Activated CD4-positive, CD25-positive, alpha-beta regulatory T cell treated with anti-CD3 and anti-CD28 coated beads, Interleukin-2, amount 50 U/mL, for 24 hours (primary cell): ENCODE measurements around the gene COL7A1.
"Not testable (repeated sequence)": the region's sequence is repeated elsewhere in the genome, so short reads cannot be mapped to it uniquely, and the experiment has no call there.

Source experiments
- ATAC-seq, 2 donors: fragments of 150-1000 bp; cut with Tn5 transposase; one replicate each; pipeline ENCODE4 v1.10.0; 2021; ENCODE audit warnings: mild to moderate bottlenecking in 1 of 2, moderate library complexity in 1 of 2

The COL7A1 gene

GRCh38 chr3:48563382-48563918 is 31.7 kb downstream of the COL7A1 start, which contains the start of gene UCN2:
TSS of gene UCN2 (minus strand) at chr3:48563781. CDS start at chr3:48563124, 657 bp downstream.
- ATAC-seq: no peak

- no peak for ATAC-seq
Measured at GRCh38 chr3:48562367-48563095, 32.6 kb downstream of the COL7A1 start.

GRCh38 chr3:48561045-48561736 is 33.9 kb downstream of the COL7A1 start:
- ATAC-seq: no peak

DNA sequence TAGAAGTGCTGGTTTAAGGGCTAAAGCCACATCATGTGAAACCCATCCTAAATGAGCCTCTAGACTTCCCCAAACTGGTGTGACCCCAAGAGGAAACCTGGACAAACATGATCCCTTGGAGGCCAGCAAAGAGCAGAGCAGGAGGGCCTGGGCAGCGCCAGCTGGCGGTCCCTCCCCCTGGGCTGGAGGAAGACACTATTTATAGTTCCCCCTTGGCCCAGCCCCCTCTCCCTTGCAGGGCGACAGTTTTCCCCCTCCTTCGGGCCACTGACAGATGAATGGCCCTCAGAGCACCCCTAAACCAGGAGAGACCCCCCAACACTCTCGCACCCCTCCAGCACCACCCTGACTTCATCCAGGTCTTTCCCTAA is 34.5 kb downstream of the COL7A1 start:
- no peak for ATAC-seq

DNA sequence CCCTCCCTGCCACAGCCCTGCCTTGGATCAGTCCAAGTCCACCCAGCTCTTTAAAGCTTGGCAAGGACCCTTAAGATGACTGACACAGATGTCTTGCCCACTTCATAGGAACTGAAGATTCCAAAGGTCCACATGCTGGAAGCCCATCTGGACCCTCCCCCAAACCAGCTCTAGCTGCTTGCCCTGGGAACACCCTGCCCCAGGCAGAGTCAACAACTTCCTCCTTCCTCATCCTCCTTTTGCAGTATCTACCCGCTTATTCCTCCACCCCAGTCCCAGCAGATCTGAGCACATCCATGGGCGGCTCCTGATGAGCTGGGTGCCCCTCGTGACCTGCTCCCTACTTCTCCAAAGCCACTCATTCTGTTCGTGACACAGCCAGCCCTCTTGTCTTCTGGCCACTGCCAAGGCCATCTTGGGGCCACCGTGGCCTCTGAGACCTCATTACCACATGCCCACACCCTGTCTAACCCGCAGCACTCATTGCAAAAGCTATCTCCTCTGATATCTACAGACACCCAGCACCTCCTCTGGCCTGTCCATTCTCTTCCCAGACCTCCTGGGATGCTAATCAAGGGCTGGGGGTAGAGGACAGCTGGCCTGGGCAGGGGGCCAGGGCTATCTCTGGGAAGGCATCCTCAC is 36.5 kb downstream of the COL7A1 start:
- ATAC-seq: no peak

- peak; percentile 90 to 94 for ATAC-seq
Measured at GRCh38 chr3:48556796-48557626, 38.1 kb downstream of the COL7A1 start, which contains the start of gene PFKFB4. TSS of gene PFKFB4 (minus strand) at chr3:48556803. CDS start at chr3:48556777, 26 bp downstream.

GRCh38 chr3:48555949-48556795 is 39.0 kb downstream of the COL7A1 start:
- ATAC-seq: no peak

GRCh38 chr3:48555231-48555948 is 39.7 kb downstream of the COL7A1 start:
- no peak for ATAC-seq

DNA sequence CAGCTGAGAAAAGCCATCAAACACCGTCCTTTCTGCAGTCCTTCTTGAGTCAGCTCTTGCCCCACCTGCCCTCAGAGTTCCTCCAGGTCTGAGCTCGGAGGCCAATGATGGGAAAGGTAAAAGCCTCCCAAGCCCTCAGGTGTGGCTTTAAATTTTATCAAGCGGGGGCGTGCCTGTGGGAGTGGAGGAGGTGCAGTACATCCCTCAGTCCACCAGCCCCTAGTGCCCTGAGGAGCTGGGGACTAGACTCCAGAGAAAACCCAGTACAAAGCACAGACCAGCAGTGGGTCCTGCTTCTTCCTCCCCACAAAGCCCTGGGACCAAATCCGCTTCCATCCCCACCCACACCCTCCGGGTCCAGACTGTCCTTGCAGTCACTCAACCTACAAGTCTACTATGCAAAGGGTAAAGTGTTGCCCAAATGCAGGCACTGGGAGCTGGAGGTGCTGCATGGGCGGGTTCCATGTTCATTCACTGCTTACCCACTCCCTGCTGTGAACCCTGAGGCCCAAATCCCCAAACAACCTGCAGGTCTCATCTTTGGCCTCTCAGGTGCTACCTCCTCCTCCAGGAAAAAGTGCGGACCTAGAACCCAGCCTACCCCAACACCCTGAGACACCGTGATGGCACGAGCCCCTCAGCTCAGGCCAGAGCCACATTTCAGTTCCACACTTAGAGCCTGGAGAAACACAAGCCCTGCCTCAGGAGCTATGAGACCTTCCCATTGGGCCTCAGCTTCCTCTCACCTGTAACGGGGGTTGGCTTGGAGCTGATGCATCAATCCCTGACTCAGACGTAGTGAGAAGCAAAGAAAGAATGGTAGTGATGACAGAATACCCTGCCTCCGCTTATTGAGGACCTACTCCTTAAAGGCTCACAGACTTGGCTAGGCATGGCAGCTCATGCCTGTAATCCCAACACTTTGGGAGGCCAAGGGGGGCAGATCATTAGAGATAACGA is 41.0 kb downstream of the COL7A1 start:
- no peak for ATAC-seq

GRCh38 chr3:48553361-48553760 is 41.8 kb downstream of the COL7A1 start:
- ATAC-seq: no peak

DNA sequence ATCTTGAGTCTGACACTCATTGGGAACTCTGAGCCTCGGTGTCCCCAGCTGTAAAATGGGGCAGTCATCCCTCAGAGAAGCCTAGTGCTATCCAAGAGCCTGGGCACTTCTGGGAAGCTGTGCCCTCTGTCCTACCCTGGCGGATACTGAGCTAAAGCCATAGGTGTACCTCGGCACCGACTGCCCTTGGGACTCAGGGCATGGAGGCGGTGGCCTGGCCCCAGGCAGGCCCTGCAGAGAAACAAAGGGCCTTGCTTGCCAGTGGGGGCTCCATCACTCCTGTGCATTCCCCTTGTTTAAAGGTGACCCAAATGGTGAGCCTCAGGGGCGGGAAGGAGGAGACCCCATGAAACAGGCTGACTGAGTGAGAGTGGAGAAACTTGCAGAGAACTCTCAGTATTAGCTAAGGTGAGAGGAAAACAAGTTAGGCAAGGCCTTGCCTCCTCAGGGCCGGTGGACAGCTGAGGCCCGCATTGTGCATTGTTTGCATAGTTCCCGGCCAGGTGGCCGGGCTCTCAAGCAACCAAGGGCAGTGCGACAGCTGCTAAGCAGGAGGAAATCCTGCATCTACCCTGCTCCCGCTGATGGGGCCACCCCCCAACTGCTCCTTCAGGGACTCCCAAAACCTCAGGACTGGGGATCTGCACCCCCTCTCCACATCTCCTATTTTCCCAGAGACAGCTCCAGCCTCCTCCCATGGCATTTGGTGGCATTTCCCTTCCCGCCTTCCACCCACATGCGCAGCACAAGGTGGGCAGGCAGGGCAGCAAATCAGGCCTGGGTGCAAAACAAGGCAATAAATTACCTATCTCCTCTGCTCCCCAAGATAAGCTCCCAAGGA is 42.8 kb downstream of the COL7A1 start:
- no peak for ATAC-seq

DNA sequence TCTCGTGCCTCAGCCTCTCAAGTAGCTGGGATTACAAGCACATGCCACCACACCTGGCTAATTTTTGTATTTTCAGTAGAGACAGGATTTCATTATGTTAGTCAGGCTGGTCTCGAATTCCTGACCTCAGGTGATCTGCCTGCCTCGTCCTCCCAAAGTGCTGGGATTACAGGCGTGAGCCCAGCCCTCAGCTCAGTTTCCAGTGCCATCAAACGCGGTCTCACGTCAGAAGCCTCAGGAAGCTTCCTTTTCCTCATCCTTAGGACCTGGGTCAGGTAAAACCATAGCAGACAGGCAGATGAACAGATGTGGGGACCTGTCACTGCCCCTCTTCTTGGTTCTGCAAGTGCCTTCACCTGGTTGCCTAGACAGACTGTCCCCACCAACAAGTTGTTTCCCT is 43.5 kb downstream of the COL7A1 start:
- not testable (repeated sequence) for ATAC-seq

- peak; percentile 88 to 97 for ATAC-seq
Measured at GRCh38 chr3:48548729-48549705, 46.1 kb downstream of the COL7A1 start.

DNA sequence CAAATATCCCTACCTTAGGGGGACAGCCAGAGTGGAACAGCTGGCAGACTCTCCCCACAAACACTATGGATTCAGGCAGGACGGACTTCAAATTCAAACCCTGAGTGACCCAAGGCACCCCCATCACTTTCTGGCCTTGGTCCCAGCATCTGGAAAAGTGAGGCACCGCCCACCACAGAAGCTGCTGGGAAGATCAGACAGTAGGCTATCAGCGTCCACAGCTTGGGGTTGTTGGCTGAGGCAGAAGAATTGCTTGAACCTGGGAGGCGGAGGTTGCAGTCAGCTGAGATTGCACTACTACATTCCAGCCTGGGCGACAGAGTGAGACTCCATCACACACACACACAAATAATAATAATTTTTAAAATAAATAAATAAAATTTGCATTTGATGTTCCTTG is 47.0 kb downstream of the COL7A1 start:
- ATAC-seq: no peak

DNA sequence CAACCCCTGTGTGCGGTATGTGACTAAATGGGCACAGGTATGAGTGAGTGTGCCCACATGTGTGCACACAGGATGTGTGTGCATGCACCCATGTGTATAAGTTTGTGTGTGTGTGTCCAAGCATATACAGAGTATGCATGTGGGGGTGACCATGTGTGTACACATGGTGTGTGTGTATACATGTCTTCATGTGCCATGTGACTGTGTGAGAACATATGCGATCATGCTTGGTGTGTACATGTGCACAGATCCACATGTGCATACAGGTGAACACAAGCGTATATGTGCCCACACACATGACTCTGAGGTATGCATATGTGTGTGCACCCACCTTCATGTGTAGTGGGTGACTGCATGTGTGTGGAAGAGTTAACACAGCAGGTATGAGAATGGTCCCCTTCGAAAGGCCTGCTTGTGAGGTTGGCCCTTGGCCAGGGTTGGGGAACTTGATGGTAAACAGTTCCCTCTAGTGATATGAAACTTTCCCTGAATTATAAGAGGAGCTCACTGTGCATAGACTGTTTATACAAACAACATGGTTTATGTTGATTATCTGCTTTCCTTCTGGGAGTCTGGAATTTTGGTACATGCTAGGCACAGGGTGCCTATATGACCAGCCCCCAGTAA is 48.8 kb downstream of the COL7A1 start:
- no peak for ATAC-seq

DNA sequence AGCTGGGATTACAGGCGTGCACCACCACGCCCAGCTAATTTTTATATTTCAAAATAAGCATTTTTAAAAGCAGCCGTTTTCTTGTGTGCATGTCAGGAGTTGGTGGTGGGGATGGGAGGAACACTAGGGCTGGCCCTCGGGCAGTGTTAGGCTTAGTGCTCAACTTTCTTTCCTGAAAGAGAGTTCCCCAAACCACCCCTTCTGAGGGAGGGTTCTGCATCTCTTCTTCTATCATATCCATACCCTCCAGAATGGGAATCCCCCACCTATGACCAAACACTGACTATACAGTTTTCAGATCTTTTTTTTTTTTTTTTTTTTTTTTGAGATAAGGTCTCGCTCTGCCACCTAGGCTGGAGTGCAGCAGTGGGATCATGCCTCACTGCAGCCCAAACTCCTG is 51.0 kb downstream of the COL7A1 start:
- no peak for ATAC-seq
